Left ventricle myocardium inferior (tissue), 1 donor: ENCODE data around the gene TXNDC12. TPM values are rescaled to one million over a fixed set of nuclear protein-coding genes. Genes with fewer than 3 reads are reported as not detected.

Experiments
- DNase-seq: peaks from one replicate; pipeline ENCODE4 v3.0.0-alpha.2; 2020
- H3K27ac ChIP-seq: fragments of 200-600 bp; replicated peaks from 2 replicates; pipeline ENCODE4 v1.8.0; 2021
- H3K27me3 ChIP-seq: fragments of 200-600 bp; 2 replicates; pipeline ENCODE4 v1.8.0; 2021; ENCODE audit warnings: low read depth
- H3K36me3 ChIP-seq: fragments of 200-600 bp; 2 replicates; pipeline ENCODE4 v1.8.0; 2021
- H3K4me1 ChIP-seq: fragments of 200-600 bp; 2 replicates; pipeline ENCODE4 v1.8.0; 2021
- H3K4me3 ChIP-seq: fragments of 200-600 bp; 2 replicates; pipeline ENCODE4 v1.8.0; 2021; ENCODE audit warnings: mild to moderate bottlenecking, moderate library complexity
- H3K9me3 ChIP-seq: fragments of 200-600 bp; replicated peaks from 2 replicates; pipeline ENCODE4 v1.8.0; 2021
- intact Hi-C: fragments of 100-400 bp; cut with micrococcal nuclease; formaldehyde crosslinking; loops from one replicate; pipeline ENCODE4 v1.11.0; 2022
- total RNA-seq: library from RNA; stranded (reverse); fragmentation: NEBNext Ultra II Directional; extraction: Animal tissue kit (Norgen Biotek cat#: 25700); gene quantifications from one replicate; pipeline ENCODE4 v1.2.1, GENCODE V29; 2021
- TF ChIP-seq, protein P1 (sequence below): fragments of 200-600 bp; IDR thresholded peaks from 2 replicates; pipeline ENCODE4 v1.8.0; 2021; ENCODE audit warnings: antibody characterized with exemption, mild to moderate bottlenecking, borderline replicate concordance
- donor health status: DM: no; HTN: yes; CAD: no; lungs with severe emphysema.

TXNDC12 gene
- total RNA-seq, 1 donor from 2014 or later, result 25.7 TPM

DNA sequence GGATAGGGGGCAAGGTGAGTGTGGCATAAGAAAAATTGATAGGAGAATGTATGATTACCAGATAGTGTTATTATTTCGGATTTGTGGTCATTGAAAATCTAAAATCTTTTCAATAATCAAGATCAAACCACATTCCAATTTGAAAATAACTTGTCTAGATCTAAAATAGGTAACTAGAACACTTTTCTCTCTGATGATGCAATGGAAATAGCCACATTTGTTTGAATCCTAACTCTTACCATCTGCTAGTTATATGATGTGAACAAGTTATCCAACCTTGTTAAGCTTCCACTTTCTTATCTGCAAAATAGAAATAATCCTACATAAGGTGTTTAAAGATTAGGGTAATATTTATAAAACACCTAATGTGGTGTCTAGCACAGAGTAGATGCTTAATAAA lies 4.9 kb upstream of the TXNDC12 start:
- no peak overlapping the region for H3K4me3 ChIP-seq
- H3K36me3 ChIP-seq, result peaks cover 41% of the 10 kb centered on the region
- TF ChIP-seq, protein P1, sequence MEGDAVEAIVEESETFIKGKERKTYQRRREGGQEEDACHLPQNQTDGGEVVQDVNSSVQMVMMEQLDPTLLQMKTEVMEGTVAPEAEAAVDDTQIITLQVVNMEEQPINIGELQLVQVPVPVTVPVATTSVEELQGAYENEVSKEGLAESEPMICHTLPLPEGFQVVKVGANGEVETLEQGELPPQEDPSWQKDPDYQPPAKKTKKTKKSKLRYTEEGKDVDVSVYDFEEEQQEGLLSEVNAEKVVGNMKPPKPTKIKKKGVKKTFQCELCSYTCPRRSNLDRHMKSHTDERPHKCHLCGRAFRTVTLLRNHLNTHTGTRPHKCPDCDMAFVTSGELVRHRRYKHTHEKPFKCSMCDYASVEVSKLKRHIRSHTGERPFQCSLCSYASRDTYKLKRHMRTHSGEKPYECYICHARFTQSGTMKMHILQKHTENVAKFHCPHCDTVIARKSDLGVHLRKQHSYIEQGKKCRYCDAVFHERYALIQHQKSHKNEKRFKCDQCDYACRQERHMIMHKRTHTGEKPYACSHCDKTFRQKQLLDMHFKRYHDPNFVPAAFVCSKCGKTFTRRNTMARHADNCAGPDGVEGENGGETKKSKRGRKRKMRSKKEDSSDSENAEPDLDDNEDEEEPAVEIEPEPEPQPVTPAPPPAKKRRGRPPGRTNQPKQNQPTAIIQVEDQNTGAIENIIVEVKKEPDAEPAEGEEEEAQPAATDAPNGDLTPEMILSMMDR, result no peak
- no peak for DNase-seq
- H3K27ac ChIP-seq, result no peak overlapping the region
- H3K9me3 ChIP-seq, result no peaks in the 10 kb centered on the region
- H3K4me1 ChIP-seq, result peaks cover 46% of the 10 kb centered on the region
- no peaks in the 10 kb centered on the region for H3K27me3 ChIP-seq
- intact Hi-C loops, result no loop called here

- H3K27me3 ChIP-seq, result no peaks in the 10 kb centered on the region
- peaks cover 35% of the 10 kb centered on the region for H3K36me3 ChIP-seq
- no peak overlapping the region for H3K4me3 ChIP-seq
- intact Hi-C loops, result no loop called here
- peaks cover 52% of the 10 kb centered on the region for H3K4me1 ChIP-seq
- H3K27ac ChIP-seq, result no peak overlapping the region
- TF ChIP-seq, protein P1, result no peak
- DNase-seq, result no peak
- no peaks in the 10 kb centered on the region for H3K9me3 ChIP-seq
Measured at GRCh38 chr1:52059321-52059720, 4.3 kb upstream of the TXNDC12 start.

DNA sequence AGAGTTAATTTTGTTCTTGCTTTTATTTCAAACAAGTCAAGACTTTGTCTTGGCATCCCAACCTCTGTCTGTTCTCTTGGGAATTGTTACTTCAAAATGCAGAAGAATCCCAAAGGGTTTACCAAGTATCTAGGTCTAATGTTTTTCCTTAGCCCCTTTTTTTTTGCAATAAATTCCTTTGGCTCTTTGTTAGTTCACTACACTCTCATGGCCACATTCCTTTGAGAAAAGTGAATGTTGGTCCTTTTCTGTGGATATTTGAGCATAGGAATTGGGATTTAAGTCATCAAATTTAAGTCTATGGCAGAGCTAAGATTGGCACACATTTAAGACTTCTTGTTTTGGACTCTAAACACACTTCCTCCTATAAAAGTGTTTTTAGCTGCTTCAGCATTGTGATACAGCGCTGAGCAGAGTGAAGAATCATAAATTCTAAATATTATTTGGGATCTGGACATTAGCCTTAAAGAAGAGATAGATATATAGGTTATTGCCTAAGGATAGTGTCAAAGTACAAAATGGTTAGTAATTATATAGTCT lies 3.0 kb upstream of the TXNDC12 start:
- Histone ChIP-seq H3K4me1 (peaks cover 65% of the 10 kb centered on the region), H3K27me3 (no peaks in the 10 kb centered on the region), H3K27ac (no peak overlapping the region), H3K4me3 (peak overlapping the region; percentile 95), H3K9me3 (no peaks in the 10 kb centered on the region), H3K36me3 (peaks cover 23% of the 10 kb centered on the region)
- DNase-seq, result no peak
- TF ChIP-seq, protein P1, result no peak
- intact Hi-C loops, result no loop called here

DNA sequence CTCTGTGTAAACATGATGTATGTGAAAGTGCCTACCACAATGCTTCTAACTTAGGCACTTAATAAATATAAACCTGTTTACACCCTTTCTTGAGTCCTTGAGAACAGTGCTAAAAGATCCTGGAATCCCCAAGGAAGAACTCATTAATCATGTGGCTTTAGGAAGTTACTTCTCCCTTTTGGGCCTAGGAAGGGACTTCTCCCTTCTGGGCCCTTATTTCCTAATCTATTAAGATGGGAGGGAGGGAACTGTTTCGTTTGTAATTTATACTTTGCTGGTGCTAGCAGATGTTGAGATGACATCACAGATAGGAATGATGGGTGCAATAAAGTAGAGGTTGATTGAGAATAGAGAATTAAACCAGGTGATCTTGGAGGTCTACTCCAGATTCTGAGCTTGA lies 2.3 kb upstream of the TXNDC12 start:
- no peak for DNase-seq
- Histone ChIP-seq H3K36me3 (peaks cover 22% of the 10 kb centered on the region), H3K27me3 (no peaks in the 10 kb centered on the region), H3K4me1 (peaks cover 65% of the 10 kb centered on the region), H3K27ac (peak overlapping the region; percentile 89), H3K4me3 (peak overlapping the region; percentile 95), H3K9me3 (no peaks in the 10 kb centered on the region)
- TF ChIP-seq, protein P1, result no peak
- intact Hi-C loops, result no loop called here

GRCh38 chr1:52056937-52057231 lies 1.9 kb upstream of the TXNDC12 start:
- TF ChIP-seq, protein P1, result no peak
- Histone ChIP-seq H3K4me1 (peaks cover 65% of the 10 kb centered on the region), H3K27me3 (no peaks in the 10 kb centered on the region), H3K4me3 (peak overlapping the region; percentile 95), H3K36me3 (peaks cover 24% of the 10 kb centered on the region), H3K27ac (peak overlapping the region; percentile 89), H3K9me3 (no peaks in the 10 kb centered on the region)
- DNase-seq, result no peak
- intact Hi-C loops, result no loop called here
